ENCODE results near the gene TPRG1L. TPM values are rescaled to one million over a fixed set of nuclear protein-coding genes. Genes with fewer than 3 reads are reported as not detected.

Gene TPRG1L
- total and polyA plus RNA-seq, 2 experiments from 2014 or later, result 6.2 to 20.3 TPM

DNA sequence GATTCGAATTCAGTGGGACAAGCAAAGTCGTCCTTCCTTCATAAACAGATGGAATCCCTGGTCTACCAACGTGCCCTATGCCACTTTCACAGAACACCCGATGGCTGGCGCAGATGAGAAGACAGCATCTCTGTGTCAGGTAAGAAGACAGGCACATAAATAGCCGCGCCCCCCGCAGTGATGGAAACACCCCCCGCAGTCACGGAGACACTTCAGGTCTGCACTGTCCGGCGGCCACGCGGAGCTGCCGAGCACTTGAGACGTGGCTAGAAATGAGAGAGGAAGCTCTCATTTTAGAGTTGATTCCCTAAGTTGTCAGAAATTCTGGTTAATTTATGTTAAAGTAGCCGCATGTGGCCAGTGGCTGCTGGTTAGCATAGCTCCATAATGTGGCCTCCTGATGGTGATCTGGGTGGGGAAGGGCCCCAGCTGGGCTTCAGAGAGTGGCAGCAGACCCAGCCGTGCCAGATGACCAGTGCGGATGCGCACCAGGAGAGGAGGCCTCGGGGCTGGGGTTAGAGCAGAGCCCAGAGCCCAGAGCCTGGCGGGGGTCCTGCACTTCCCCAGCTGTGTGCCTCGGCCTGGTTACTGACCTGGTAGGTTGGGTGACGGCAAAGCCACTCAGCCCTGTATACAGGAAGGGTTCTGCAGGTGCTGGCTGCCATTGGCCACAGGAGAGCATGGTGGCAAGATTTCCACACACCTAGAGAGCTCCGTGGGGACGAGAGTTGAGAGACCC is 2.9 kb downstream of the TPRG1L start:
- ATAC-seq, result no peak
- Histone ChIP-seq H3K36me3 (ENCODE audit: insufficient read depth) (no peaks in the 10 kb centered on the region), H3K27ac (ENCODE audit: low read depth) (no peak overlapping the region), H2AFZ (no peak overlapping the region), H3K4me1 (ENCODE audit: insufficient read depth) (peaks cover 5% of the 10 kb centered on the region; the same call in 1 of the 2 replicates), H3K4me3 (no peak overlapping the region), H3K4me2 (no peak overlapping the region), H3K9me2 (ENCODE audit: insufficient read depth) (no peaks in the 10 kb centered on the region), H3F3A (replicated peaks; ENCODE audit: low read depth) (peaks cover 5% of the 10 kb centered on the region; the same call in 1 of the 2 replicates), H4K20me1 (replicated peaks; ENCODE audit: insufficient read depth) (peaks cover 3% of the 10 kb centered on the region; the same call in 1 of the 2 replicates), H3K27me3 (ENCODE audit: insufficient read depth) (no peaks in the 10 kb centered on the region), H3K79me2 (replicated peaks; ENCODE audit: insufficient read depth) (peaks cover 5% of the 10 kb centered on the region; the same call in 1 of the 2 replicates)
- Mint-ChIP-seq H3K4me1 (peaks cover 10% of the 10 kb centered on the region), H3K9me3 (no peaks in the 10 kb centered on the region; the same call in 2 of the 3 replicates), H3K36me3 (ENCODE audit: low read depth) (peaks cover 31% of the 10 kb centered on the region), H3K27me3 (ENCODE audit: insufficient read depth, low read depth, poor library complexity) (peaks cover 8% of the 10 kb centered on the region), H3K27ac (no peak overlapping the region), H3K4me3 (no peak overlapping the region)
- no peak for TF ChIP-seq JUNB (IDR thresholded peaks at IDR 0.05; ENCODE audit: unreplicated experiment)
- no peak for TF ChIP-seq CREB1 (CRISPR knock-in tag; IDR thresholded peaks at IDR 0.05; ENCODE audit: low read depth)
- TF ChIP-seq EZH2phosphoT487 (IDR thresholded peaks at IDR 0.05; ENCODE audit: unreplicated experiment), result no peak
- no peak for TF ChIP-seq ZNF331 (CRISPR knock-in tag; IDR thresholded peaks at IDR 0.05; ENCODE audit: low read depth)
- no peak for TF ChIP-seq ETS1 (IDR thresholded peaks at IDR 0.05)
- DNase-seq (ENCODE audit: low spot score), result no peak

GRCh38 chr1:3628445-3628844 is 3.6 kb downstream of the TPRG1L start:
- H3K9me3 Mint-ChIP-seq, result no peaks in the 10 kb centered on the region; the same call in 2 of the 3 replicates
- H4K20me1 ChIP-seq (replicated peaks; ENCODE audit: insufficient read depth), result peaks cover 3% of the 10 kb centered on the region; the same call in 1 of the 2 replicates
- ATAC-seq, result no peak
- H3K4me1 ChIP-seq (ENCODE audit: insufficient read depth), result peaks cover 5% of the 10 kb centered on the region; the same call in 1 of the 2 replicates
- no peaks in the 10 kb centered on the region for H3K27me3 ChIP-seq (ENCODE audit: insufficient read depth)
- DNase-seq (ENCODE audit: low spot score), result no peak
- H2AFZ ChIP-seq, result no peak overlapping the region
- no peak overlapping the region for H3K27ac Mint-ChIP-seq
- peaks cover 5% of the 10 kb centered on the region; the same call in 1 of the 2 replicates for H3F3A ChIP-seq (replicated peaks; ENCODE audit: low read depth)
- peaks cover 10% of the 10 kb centered on the region for H3K27me3 Mint-ChIP-seq (ENCODE audit: insufficient read depth, low read depth, poor library complexity)
- peaks cover 39% of the 10 kb centered on the region for H3K36me3 Mint-ChIP-seq (ENCODE audit: low read depth)
- no peaks in the 10 kb centered on the region for H3K9me2 ChIP-seq (ENCODE audit: insufficient read depth)
- peaks cover 13% of the 10 kb centered on the region for H3K4me1 Mint-ChIP-seq
- no peak overlapping the region for H3K4me2 ChIP-seq
- H3K79me2 ChIP-seq (replicated peaks; ENCODE audit: insufficient read depth), result peaks cover 5% of the 10 kb centered on the region; the same call in 1 of the 2 replicates
- no peak overlapping the region for H3K4me3 ChIP-seq
- H3K4me3 Mint-ChIP-seq, result no peak overlapping the region
- no peaks in the 10 kb centered on the region for H3K36me3 ChIP-seq (ENCODE audit: insufficient read depth)
- no peak overlapping the region for H3K27ac ChIP-seq (ENCODE audit: low read depth)
- TF ChIP-seq ETS1 (IDR thresholded peaks at IDR 0.05), result no peak
- no peak for TF ChIP-seq ZNF331 (CRISPR knock-in tag; IDR thresholded peaks at IDR 0.05; ENCODE audit: low read depth)
- no peak for TF ChIP-seq ZNF462 (CRISPR knock-in tag; IDR thresholded peaks at IDR 0.05)
- TF ChIP-seq, protein P1, sequence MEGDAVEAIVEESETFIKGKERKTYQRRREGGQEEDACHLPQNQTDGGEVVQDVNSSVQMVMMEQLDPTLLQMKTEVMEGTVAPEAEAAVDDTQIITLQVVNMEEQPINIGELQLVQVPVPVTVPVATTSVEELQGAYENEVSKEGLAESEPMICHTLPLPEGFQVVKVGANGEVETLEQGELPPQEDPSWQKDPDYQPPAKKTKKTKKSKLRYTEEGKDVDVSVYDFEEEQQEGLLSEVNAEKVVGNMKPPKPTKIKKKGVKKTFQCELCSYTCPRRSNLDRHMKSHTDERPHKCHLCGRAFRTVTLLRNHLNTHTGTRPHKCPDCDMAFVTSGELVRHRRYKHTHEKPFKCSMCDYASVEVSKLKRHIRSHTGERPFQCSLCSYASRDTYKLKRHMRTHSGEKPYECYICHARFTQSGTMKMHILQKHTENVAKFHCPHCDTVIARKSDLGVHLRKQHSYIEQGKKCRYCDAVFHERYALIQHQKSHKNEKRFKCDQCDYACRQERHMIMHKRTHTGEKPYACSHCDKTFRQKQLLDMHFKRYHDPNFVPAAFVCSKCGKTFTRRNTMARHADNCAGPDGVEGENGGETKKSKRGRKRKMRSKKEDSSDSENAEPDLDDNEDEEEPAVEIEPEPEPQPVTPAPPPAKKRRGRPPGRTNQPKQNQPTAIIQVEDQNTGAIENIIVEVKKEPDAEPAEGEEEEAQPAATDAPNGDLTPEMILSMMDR (conservative IDR thresholded peaks at IDR 0.05; ENCODE audit: low read depth in 2 of 2), result peak in 1 of 2 experiments; percentile 27; a peak in 2 of 4 replicates
